ENCODE measurements around the gene SMAD6.

GRCh38 chr15:66655997-66656396, 46.0 kb upstream of the SMAD6 start:
- TF ChIP-seq CTCF (IDR thresholded peaks at IDR 0.05; ENCODE audit: poor library complexity, severe bottlenecking) = no peak
- TF ChIP-seq EZH2 (IDR thresholded peaks at IDR 0.05; ENCODE audit: borderline replicate concordance, insufficient read depth, low read length, poor library complexity, severe bottlenecking) = no peak
- TF ChIP-seq POLR2AphosphoS5 (IDR thresholded peaks at IDR 0.05) = no peak

Data from neural cell (in vitro differentiated cells).